Measurements from ENCODE around the gene BMP2. TPM values are rescaled to one million over a fixed set of nuclear protein-coding genes. Genes with fewer than 3 reads are reported as not detected.

BMP2 gene
- total and polyA plus RNA-seq, 4 donors, result 0.83 to 3.5 (median 2.0) TPM

DNA sequence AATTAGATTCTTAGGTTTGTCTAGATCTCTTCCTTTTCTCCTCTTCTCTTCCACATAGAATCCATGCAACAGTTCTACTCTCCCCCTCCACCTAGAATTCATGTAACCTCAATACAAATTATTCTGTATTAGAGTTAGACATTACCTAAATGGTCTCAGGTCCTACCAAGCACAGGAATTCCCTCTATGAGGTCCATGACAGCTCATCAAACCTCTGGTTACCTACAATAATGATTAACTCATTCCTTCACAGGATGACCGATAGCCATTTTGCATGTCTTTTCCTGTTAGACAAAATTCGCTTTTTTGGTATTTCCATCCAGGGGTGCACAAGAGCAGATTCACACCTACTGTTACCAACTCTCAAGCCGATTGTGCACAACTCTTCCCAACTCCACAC lies 27.4 kb upstream of the BMP2 start:
- H3K36me3 ChIP-seq (ENCODE audit: control insufficient read depth in 4 of 4, insufficient read depth in 3 of 4, low read depth in 1 of 4, low read length in 3 of 4), result no peaks in the 10 kb centered on the region
- WGBS, result 93% methylated on average over 3 of the region's 3 CpGs
- no peaks in the 10 kb centered on the region for H3K27me3 ChIP-seq (ENCODE audit: control insufficient read depth in 4 of 4, insufficient read depth in 4 of 4, low read length in 3 of 4)
- no peaks in the 10 kb centered on the region for H3K9me3 ChIP-seq (ENCODE audit: control insufficient read depth in 4 of 4, low read length in 3 of 4)
- H3K4me1 ChIP-seq (ENCODE audit: control insufficient read depth in 4 of 4, insufficient read depth in 4 of 4, low read length in 3 of 4), result peaks cover 0 to 12% (median 6%) of the 10 kb centered on the region in 4 donors
- peak overlapping the region in 1 of 2 donors; percentile 23 for H3K27ac ChIP-seq (ENCODE audit: low read depth in 1 of 2, low read length in 2 of 2)
- DNase-seq (ENCODE audit: low spot score), result no peak
- no peak overlapping the region for H3K9ac ChIP-seq (ENCODE audit: low read depth in 1 of 2, low read length in 2 of 2)
- TF ChIP-seq, protein P1, sequence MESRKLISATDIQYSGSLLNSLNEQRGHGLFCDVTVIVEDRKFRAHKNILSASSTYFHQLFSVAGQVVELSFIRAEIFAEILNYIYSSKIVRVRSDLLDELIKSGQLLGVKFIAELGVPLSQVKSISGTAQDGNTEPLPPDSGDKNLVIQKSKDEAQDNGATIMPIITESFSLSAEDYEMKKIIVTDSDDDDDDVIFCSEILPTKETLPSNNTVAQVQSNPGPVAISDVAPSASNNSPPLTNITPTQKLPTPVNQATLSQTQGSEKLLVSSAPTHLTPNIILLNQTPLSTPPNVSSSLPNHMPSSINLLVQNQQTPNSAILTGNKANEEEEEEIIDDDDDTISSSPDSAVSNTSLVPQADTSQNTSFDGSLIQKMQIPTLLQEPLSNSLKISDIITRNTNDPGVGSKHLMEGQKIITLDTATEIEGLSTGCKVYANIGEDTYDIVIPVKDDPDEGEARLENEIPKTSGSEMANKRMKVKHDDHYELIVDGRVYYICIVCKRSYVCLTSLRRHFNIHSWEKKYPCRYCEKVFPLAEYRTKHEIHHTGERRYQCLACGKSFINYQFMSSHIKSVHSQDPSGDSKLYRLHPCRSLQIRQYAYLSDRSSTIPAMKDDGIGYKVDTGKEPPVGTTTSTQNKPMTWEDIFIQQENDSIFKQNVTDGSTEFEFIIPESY (IDR thresholded peaks at IDR 0.05), result no peak
- TF ChIP-seq RAD21 (IDR thresholded peaks at IDR 0.05) (no peak), RXRA (IDR thresholded peaks at IDR 0.05) (no peak), GABPA (IDR thresholded peaks at IDR 0.05 in 1 of 2, conservative IDR thresholded peaks at IDR 0.05 in 1 of 2) (no peak), HNF4A (conservative IDR thresholded peaks at IDR 0.05) (no peak), SP1 (IDR thresholded peaks at IDR 0.05) (no peak), JUND (IDR thresholded peaks at IDR 0.05) (no peak)
- TF ChIP-seq, protein P2, sequence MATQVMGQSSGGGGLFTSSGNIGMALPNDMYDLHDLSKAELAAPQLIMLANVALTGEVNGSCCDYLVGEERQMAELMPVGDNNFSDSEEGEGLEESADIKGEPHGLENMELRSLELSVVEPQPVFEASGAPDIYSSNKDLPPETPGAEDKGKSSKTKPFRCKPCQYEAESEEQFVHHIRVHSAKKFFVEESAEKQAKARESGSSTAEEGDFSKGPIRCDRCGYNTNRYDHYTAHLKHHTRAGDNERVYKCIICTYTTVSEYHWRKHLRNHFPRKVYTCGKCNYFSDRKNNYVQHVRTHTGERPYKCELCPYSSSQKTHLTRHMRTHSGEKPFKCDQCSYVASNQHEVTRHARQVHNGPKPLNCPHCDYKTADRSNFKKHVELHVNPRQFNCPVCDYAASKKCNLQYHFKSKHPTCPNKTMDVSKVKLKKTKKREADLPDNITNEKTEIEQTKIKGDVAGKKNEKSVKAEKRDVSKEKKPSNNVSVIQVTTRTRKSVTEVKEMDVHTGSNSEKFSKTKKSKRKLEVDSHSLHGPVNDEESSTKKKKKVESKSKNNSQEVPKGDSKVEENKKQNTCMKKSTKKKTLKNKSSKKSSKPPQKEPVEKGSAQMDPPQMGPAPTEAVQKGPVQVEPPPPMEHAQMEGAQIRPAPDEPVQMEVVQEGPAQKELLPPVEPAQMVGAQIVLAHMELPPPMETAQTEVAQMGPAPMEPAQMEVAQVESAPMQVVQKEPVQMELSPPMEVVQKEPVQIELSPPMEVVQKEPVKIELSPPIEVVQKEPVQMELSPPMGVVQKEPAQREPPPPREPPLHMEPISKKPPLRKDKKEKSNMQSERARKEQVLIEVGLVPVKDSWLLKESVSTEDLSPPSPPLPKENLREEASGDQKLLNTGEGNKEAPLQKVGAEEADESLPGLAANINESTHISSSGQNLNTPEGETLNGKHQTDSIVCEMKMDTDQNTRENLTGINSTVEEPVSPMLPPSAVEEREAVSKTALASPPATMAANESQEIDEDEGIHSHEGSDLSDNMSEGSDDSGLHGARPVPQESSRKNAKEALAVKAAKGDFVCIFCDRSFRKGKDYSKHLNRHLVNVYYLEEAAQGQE (IDR thresholded peaks at IDR 0.05), result no peak
- TF ChIP-seq, protein P3, sequence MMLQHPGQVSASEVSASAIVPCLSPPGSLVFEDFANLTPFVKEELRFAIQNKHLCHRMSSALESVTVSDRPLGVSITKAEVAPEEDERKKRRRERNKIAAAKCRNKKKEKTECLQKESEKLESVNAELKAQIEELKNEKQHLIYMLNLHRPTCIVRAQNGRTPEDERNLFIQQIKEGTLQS (IDR thresholded peaks at IDR 0.05), result no peak
- H3K4me3 ChIP-seq (ENCODE audit: low read depth in 1 of 3, low read length in 3 of 3), result no peak overlapping the region

DNA sequence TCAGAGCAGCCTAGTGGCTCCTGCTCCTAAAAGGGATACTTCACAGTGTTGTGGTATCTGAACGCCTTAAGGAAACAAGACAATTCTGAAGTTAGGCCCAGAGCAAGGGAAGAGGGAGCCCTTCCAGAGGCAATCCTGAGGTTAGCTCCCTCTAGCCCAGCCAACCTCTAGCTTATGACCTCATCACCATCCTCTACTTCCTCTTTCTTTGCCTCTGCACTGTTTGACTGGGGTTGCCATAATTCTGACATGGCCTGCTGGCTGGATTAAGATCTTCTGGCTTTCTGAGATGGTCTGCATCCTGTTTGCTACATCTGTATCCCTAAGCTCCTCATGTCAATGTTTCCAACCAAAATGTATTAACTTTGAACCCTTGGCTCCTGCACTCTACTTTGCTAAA lies 23.3 kb upstream of the BMP2 start:
- Histone ChIP-seq H3K27me3 (ENCODE audit: control insufficient read depth in 4 of 4, insufficient read depth in 4 of 4, low read length in 3 of 4) (no peaks in the 10 kb centered on the region), H3K9ac (ENCODE audit: low read depth in 1 of 2, low read length in 2 of 2) (no peak overlapping the region), H3K4me1 (ENCODE audit: control insufficient read depth in 4 of 4, insufficient read depth in 4 of 4, low read length in 3 of 4) (peaks cover 0 to 6% (median 2%) of the 10 kb centered on the region in 4 donors), H3K27ac (ENCODE audit: low read depth in 1 of 2, low read length in 2 of 2) (no peak overlapping the region), H3K36me3 (ENCODE audit: control insufficient read depth in 4 of 4, insufficient read depth in 3 of 4, low read depth in 1 of 4, low read length in 3 of 4) (no peaks in the 10 kb centered on the region), H3K9me3 (ENCODE audit: control insufficient read depth in 4 of 4, low read length in 3 of 4) (no peaks in the 10 kb centered on the region), H3K4me3 (ENCODE audit: low read depth in 1 of 3, low read length in 3 of 3) (no peak overlapping the region)
- DNase-seq (ENCODE audit: low spot score), result no peak
- 88% methylated on average over 1 of the region's 1 CpG for WGBS
- TF ChIP-seq SP1 (IDR thresholded peaks at IDR 0.05) (no peak), EGR1 (IDR thresholded peaks at IDR 0.05; ENCODE audit: low read depth in 2 of 2) (no peak), GABPA (IDR thresholded peaks at IDR 0.05 in 1 of 2, conservative IDR thresholded peaks at IDR 0.05 in 1 of 2) (no peak), NR2F2 (IDR thresholded peaks at IDR 0.05) (no peak), HNF4G (IDR thresholded peaks at IDR 0.05) (no peak), TAF1 (conservative IDR thresholded peaks at IDR 0.05) (no peak), HNF4A (conservative IDR thresholded peaks at IDR 0.05) (no peak), JUND (IDR thresholded peaks at IDR 0.05) (no peak), YY1 (IDR thresholded peaks at IDR 0.05) (no peak), RXRA (IDR thresholded peaks at IDR 0.05) (no peak), FOXA1 (IDR thresholded peaks at IDR 0.05) (no peak), FOXA2 (IDR thresholded peaks at IDR 0.05) (no peak)
- TF ChIP-seq, protein P2 (IDR thresholded peaks at IDR 0.05), result no peak
- TF ChIP-seq, protein P4, sequence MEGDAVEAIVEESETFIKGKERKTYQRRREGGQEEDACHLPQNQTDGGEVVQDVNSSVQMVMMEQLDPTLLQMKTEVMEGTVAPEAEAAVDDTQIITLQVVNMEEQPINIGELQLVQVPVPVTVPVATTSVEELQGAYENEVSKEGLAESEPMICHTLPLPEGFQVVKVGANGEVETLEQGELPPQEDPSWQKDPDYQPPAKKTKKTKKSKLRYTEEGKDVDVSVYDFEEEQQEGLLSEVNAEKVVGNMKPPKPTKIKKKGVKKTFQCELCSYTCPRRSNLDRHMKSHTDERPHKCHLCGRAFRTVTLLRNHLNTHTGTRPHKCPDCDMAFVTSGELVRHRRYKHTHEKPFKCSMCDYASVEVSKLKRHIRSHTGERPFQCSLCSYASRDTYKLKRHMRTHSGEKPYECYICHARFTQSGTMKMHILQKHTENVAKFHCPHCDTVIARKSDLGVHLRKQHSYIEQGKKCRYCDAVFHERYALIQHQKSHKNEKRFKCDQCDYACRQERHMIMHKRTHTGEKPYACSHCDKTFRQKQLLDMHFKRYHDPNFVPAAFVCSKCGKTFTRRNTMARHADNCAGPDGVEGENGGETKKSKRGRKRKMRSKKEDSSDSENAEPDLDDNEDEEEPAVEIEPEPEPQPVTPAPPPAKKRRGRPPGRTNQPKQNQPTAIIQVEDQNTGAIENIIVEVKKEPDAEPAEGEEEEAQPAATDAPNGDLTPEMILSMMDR (IDR thresholded peaks at IDR 0.05; ENCODE audit: low read depth, low read length, missing input control), result no peak
- TF ChIP-seq, protein P3 (IDR thresholded peaks at IDR 0.05), result no peak
- TF ChIP-seq, protein P5, sequence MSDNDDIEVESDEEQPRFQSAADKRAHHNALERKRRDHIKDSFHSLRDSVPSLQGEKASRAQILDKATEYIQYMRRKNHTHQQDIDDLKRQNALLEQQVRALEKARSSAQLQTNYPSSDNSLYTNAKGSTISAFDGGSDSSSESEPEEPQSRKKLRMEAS (IDR thresholded peaks at IDR 0.05), result no peak
- TF ChIP-seq, protein P1 (IDR thresholded peaks at IDR 0.05), result no peak

All from liver (tissue), 9 donors.